Activated effector memory CD4-positive, alpha-beta T cell treated with anti-CD3 and anti-CD28 coated beads, Interleukin-2, amount 50 U/mL, for 16 hours (primary cell): ENCODE measurements around the gene FIGNL1.
"Not testable (repeated sequence)": the region's sequence is repeated elsewhere in the genome, so short reads cannot be mapped to it uniquely, and the experiment has no call there.

Source experiments
- DNase-seq: peaks from one replicate; pipeline ENCODE4 v3.0.0-alpha.2; 2020

Gene FIGNL1

DNA sequence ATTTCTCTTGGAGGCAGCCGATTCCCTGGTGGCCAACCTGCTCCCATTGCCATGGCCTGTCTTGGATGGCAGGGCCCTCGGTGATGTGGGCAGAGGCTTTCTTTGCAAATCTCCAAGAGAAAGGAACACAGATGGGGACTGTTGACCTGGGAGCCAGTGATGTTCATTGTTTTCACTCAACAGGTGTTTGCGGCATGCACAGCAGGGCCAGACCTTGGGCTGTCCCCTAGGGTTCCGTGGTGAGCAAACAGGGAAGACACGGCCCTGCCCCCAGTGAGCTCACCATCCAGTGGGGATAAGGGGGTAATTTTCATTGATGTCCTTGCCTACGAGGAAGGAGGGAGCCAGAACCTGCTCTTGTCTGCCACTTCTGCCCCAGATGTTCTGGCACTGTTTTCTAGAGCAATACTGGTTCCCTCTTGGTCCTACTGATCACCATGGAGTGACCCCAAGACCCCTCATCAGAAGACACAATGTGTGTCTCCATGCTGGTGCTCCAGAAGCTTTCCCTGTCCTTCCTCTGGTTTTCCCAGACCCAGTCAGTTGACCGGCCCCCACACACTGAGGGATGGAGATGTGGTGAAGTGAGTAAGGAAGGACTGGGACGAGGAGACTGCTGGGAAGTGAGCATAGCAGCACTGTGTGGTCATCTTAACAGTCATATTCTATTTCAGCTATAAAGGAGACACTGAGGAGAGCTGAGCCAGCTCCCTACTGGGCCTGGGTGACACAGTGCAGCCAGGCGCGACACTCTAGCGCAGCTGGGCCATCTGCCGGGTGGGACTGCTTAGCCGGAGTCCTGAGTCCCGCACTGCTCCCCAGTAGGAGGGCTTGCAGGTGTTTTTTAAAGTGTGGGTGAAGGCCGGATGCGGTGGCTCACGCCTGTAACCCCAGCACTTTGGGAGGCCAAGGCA is 20.4 kb upstream of the FIGNL1 start:
- no peak for DNase-seq

GRCh38 chr7:50469181-50469580 is 19.0 kb upstream of the FIGNL1 start:
- DNase-seq, result no peak

DNA sequence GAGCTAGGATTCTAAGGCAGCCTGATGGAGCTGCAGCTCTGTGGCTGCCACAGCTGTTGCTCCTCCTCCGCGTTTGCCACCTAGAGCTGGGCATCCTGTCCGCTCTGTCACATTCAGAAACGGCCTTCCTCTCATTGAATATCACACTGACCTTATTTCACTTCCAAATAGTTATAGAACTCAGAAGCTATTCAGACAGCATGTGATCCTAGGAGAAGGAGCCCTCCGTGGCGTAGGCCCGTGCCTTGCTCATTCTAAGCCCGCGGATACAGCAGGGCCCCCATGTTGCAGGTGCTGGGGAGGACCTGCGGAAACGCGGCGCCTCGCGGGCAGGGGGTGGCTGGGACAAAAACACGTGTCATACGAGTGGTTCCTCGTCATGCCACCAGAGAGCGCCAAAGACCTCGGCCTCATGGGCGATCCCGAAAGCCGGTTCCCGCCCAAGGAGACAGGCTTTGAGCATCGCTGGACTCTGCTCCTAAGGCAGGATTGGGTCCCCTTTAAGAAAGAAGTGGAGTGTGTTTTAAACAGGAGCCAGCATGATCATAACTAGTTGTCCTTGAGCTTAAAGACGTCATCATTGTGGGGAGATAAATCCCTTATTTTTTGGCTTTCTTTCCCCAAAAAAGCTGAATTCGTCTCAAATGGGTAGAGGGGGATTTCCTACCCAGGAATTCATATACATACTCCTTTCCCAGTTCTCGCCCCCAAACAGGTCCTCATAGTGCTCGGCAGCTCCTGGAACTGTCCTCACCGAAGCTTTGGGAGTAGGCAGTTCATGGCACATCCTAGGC is 17.9 kb upstream of the FIGNL1 start:
- peak; percentile 91 for DNase-seq

DNA sequence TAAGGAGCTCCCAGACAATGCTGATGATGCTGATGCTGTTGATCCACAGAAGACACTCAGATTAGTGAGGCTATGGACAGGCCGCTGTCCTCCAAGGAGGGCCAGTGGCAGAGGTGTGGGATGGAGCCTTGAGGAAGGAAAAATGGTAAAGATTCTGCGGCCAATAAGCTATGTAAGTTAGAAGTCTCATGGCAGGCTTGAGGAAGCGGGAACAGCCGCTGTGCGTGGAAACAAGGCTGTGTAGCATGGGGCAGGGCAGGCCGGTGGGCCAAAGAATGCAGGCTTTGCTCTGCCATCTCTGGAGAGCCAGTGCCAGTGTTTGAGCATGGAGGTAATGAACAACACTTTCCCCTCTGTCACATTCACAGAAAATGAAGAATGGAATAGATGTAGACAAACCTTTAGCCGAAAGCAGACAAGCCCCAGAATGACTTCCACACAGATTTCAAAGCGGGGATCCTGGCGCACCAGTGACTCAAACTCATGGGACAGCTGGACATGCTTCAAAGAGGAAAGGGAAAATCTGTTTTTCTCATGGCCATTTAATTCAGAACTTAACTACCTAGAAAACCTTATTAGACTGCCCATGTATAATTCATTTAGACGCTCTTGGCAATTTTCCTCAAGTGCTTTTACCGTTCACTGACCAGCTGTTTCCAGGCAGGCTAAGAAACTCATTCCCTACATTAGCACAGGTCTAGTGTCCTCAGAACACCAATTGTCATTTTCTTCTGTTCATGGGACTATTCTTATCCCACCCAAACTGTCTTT is 16.9 kb upstream of the FIGNL1 start:
- no peak for DNase-seq

DNA sequence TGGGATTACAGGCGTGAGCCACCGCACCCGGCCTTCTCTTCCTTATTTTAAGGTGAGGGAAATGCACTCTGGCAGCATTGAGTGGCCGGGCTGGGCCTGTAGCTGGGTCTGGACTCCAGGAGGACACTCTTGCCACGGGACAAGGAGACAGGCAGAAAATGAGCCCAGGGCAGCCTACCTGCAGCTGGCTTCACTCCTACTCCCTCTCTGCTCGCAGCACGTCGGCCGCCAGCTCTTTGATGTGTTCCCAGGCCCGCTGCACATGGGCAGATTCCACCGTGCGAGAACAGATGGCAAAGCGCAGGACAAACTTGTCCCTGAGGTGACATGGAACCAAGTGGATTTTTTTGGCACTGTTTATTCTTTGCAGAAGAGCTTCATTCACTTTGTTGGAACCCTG is 12.9 kb upstream of the FIGNL1 start:
- no peak for DNase-seq

- no peak for DNase-seq
Measured at GRCh38 chr7:50462361-50462760, 12.2 kb upstream of the FIGNL1 start.

DNA sequence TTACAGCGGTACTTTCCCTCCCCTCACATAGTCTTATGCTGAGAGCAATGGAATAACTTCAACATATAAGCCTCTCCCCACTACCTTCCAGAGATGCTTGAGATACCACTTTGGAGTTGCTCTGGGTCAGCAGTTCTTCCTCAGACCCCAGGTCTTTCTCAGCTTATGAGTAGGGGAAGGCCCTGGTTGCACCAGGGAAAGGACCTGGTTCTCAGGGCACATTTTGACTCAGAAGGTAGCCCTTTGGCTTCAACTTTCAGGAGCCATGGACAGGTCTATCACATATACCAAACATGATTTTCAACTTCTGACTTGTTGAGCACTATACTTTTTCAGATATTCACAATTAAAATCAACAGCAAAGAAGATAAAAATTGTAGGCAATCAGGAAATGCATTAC is 11.5 kb upstream of the FIGNL1 start:
- DNase-seq, result no peak

GRCh38 chr7:50459183-50459582 is 9.0 kb upstream of the FIGNL1 start:
- DNase-seq, result not testable (repeated sequence)

DNA sequence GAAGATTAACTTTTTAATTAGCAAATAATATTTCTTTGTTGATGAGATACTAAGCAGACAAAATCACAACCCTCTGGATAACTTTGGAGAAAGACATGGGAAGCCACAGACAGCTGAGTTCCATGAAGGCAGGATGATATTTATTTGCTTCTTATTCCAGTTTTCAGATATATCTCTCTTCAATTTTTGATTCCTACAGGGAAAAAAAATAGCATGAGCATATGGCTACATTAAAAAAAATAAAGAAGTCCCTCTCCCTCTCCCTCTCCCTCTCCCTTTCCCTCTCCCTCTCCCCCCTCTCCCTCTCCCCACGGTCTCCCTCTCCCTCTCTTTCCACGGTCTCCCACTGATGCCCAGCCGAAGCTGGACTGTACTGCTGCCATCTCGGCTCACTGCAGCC is 8.5 kb upstream of the FIGNL1 start:
- not testable (repeated sequence) for DNase-seq

DNA sequence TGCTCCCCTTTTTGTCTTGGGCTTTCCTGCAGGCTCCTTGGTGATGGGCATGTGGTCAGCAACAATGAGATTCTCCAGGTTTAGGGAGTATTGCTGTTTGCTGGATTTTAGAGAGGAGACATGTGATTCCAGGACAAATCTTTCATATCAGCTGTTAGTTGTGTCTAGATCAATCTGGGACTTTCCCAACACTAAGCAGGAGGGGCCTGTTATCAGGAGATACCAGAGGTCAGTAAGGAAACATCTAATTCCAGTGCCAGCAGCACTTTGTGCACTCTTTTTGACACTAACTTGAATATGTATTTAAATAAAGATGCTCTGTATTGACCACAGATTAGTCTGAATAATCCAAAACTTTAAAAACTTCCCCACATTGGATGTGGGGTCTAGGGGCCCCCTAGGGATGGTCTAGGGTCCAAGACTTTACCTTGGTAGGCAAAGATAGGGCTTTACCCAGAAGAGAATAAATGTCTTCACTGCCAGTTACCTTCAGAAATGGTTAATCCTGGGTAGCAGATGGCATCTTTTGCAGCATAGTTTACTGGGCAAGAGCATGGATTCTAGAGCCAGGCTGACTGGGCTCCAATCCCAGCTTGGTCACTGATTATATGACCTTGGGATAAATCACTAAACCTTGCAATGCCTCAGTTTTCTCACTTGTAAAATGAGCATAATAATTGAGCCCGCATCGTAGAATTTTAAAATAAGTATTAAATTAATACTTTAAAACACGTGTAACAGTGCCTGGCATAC is 6.4 kb upstream of the FIGNL1 start:
- no peak for DNase-seq

GRCh38 chr7:50455658-50456057 is 5.5 kb upstream of the FIGNL1 start:
- DNase-seq, result no peak

GRCh38 chr7:50454968-50455367 is 4.8 kb upstream of the FIGNL1 start:
- DNase-seq, result no peak

DNA sequence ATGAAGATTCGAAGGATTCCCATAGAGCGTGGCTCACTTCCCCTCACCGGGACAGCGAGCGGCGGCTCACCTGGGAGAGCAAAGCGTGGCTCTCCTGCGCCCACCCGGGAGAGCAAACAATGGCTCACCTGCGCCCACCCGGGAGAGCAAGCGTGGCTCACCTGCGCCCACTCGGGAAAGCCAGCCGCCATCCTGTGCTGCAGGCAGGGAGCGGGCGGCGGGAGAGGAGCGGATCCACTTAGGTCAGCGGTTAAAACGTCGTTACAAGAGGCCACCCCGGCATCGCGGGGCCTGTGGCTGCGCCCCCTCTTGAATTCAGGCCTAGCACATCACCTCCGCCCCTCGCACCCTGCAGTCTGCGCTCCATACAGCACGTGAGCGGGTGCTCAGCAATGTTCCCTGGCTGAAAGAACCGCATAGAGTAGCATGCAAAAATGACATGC is 461 bp upstream of the FIGNL1 start:
- DNase-seq, result peak; percentile 69

DNA sequence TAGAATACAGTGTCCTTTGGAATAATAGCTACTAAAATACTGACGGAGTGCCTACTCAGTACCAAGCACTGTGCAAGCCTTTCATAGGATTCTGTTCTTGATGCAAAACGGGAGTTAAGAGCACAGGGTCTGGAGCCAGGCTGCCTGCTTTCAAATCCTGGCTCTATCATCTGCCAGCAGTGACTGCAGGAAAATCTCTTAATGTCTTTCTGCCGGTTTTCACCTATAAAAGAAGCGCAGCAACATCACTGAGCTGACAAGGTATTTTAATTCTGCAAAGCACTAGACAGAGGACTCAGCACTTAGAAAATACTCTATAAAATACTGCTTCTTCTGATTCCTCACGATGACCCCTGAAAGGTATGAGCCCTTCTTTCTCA is 659 bp downstream of the FIGNL1 start:
- DNase-seq, result no peak

GRCh38 chr7:50448823-50449222 is 1.3 kb downstream of the FIGNL1 start:
- DNase-seq, result no peak

DNA sequence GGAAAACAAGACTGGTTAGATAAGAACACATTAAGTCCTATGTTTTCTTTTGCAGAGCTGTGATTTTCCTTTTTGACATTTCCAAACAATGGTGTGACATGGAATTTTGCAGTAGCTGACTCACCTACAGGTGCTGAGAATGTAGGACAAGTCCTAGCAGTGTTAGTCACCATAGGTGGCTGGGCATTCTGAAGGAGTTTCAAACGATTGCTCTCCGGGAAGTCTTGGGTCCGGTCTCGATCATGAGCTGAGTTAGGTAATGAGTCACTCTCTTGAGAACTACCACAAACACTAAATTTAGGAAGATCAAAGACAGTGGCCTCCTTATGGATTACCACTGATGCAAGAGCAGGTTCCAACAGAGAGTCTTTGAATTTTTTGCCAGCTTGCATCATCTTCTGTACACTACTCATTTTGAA is 3.6 kb downstream of the FIGNL1 start:
- DNase-seq, result no peak

DNA sequence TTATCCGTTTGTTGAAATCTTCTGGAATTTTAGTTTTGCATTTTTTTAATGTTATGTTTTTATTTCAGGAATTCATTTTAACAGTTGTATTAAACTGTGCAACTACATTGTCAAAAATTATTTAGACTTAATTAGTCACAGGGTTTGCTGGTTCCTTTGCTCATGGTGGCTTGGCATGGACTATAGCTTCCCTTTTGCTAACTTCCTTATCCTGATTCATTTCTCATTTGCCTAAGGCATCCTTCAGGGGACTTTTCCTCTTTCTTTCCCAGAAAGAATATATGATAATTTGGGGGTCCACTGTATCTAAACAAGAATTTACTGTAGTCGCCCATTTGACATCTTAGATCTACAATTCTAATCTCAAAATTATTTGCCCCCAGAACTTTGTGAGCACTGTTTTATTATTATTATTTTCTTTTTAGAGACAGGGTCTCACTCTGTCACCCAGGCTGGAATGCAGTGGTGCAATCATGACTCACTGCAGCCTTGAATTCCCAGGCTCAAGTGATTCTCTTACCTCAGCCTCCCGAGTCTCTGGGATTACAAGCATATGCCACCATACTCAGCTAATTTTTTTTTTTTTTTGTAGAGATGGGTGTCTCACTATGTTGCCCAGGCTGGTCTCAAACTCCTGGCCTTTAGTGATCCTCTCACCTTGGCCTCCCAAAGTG is 13.9 kb downstream of the FIGNL1 start:
- DNase-seq, result no peak

DNA sequence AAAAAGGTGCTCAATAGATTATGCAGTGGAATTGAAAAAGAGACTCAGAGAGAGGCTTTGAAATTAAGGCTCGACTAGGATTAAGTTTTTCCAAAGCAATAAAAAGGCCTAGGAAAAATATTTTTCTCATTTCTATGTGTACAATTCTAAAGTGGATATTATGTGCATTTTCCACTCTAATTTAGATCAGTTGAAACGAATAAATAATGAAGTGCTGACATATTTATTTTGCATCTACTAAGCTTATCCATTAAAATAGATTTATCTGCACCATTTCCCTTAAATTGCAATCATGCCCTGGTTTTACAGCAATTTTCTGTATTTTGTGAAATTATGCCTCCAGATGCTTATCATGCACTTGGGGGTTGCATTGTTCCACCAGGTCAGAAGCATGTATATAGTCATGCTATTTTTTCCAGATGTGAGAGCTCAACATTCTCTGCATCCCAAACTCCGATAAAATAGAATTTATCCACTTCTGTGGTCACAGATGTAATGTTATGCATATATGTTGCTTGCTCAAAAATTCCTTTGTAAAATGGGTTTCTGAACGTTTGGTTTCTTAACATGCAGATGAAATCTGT is 18.3 kb downstream of the FIGNL1 start:
- no peak for DNase-seq

DNA sequence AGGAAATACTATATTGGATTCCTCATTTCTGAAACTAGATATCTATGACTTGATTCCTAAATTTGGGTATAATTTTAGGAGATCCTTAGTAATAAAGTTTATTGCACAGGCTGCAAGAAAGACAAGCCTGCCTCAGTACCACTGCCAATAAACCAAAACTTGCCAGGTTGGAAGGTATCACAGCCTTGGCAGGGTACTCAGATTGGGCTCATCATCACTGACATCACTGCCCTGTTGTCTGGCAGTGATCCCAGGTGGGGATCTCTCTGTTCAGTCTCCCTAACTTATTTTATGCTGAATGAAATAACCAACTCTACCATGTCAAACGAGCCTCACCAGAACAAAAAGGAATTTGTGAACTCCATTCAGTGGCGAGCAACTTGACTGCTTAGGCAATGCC is 18.8 kb downstream of the FIGNL1 start:
- DNase-seq, result no peak

DNA sequence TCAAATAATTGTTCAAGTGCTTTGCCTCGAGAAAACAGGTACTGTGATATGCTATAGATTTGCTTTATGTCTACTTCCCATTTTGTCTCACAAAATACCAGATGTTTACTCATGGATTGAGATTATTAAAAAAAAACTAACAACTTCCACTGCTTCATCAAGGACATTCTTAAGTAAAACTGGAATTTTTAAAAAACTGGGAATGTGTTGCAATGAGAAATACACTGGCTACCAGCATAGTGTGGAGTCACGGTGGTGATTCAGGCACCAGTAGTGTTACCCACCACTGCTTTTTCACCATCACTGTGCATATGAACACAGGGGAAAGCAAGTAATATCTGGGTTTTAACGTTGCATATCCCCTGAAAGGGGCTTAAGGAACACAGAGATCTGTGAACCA is 21.2 kb downstream of the FIGNL1 start:
- no peak for DNase-seq

GRCh38 chr7:50427518-50427917 is 22.6 kb downstream of the FIGNL1 start:
- DNase-seq, result no peak
